Measurements from ENCODE around the gene MYO19. TPM values are rescaled to one million over a fixed set of nuclear protein-coding genes. Genes with fewer than 3 reads are reported as not detected.
"Not testable (repeated sequence)": the region's sequence is repeated elsewhere in the genome, so short reads cannot be mapped to it uniquely, and the experiment has no call there.

Gene MYO19
- total RNA-seq, 4 donors from 2014 or later, result 134 to 366 (median 154) TPM

- Histone ChIP-seq H3K27me3 (no peaks in the 10 kb centered on the region), H3K36me3 (peaks cover 87% of the 10 kb centered on the region), H3K4me1 (no peaks in the 10 kb centered on the region), H3K27ac (no peak overlapping the region), H3K4me3 (no peak overlapping the region), H3K9me3 (no peaks in the 10 kb centered on the region)
- WGBS, result 99% methylated on average over 6 of the region's 9 CpGs
- peak in 1 of 2 donors; percentile 33 for DNase-seq (ENCODE audit: low spot score in 2 of 2)
- no peak for TF ChIP-seq EP300 (IDR thresholded peaks at IDR 0.05)
- TF ChIP-seq POLR2AphosphoS5 (IDR thresholded peaks at IDR 0.05), result no peak
- no peak for TF ChIP-seq CTCF (IDR thresholded peaks at IDR 0.05)
- TF ChIP-seq POLR2A (IDR thresholded peaks at IDR 0.05), result no peak
Observed at GRCh38 chr17:36509272-36509985, 25.2 kb downstream of the MYO19 start.

GRCh38 chr17:36508439-36508838 lies 26.2 kb downstream of the MYO19 start:
- H3K4me3 ChIP-seq, H3K27ac ChIP-seq, H3K27me3 ChIP-seq, H3K9me3 ChIP-seq, H3K4me1 ChIP-seq: not testable (repeated sequence)
- DNase-seq (ENCODE audit: low spot score in 2 of 2), result peak in 1 of 2 donors; percentile 2
- peaks cover 88% of the 10 kb centered on the region for H3K36me3 ChIP-seq
- 100% methylated on average over 2 of the region's 2 CpGs for WGBS

- H3K36me3 ChIP-seq, result peaks cover 87% of the 10 kb centered on the region
- no peaks in the 10 kb centered on the region for H3K9me3 ChIP-seq
- TF ChIP-seq EP300 (IDR thresholded peaks at IDR 0.05) (no peak), POLR2A (IDR thresholded peaks at IDR 0.05) (no peak), POLR2AphosphoS5 (IDR thresholded peaks at IDR 0.05) (no peak), CTCF (IDR thresholded peaks at IDR 0.05) (no peak)
- H3K27ac ChIP-seq, result no peak overlapping the region
- H3K27me3 ChIP-seq, result no peaks in the 10 kb centered on the region
- no peak overlapping the region for H3K4me3 ChIP-seq
- WGBS, result 93% methylated on average over 6 of the region's 6 CpGs
- H3K4me1 ChIP-seq, result no peaks in the 10 kb centered on the region
- peak in 1 of 2 donors; percentile 3 for DNase-seq (ENCODE audit: low spot score in 2 of 2)
Observed at GRCh38 chr17:36507266-36507665, 27.4 kb downstream of the MYO19 start.

- Histone ChIP-seq H3K27ac (no peak overlapping the region), H3K4me3 (no peak overlapping the region), H3K4me1 (no peaks in the 10 kb centered on the region), H3K9me3 (no peaks in the 10 kb centered on the region), H3K36me3 (peaks cover 90% of the 10 kb centered on the region), H3K27me3 (no peaks in the 10 kb centered on the region)
- peak in 1 of 2 donors; percentile 55 for DNase-seq (ENCODE audit: low spot score in 2 of 2)
- TF ChIP-seq CTCF (IDR thresholded peaks at IDR 0.05) (no peak), POLR2AphosphoS5 (IDR thresholded peaks at IDR 0.05) (no peak), EP300 (IDR thresholded peaks at IDR 0.05) (no peak), POLR2A (IDR thresholded peaks at IDR 0.05) (no peak)
- WGBS, result 94% methylated on average over 9 of the region's 11 CpGs
Observed at GRCh38 chr17:36506831-36507230, 27.8 kb downstream of the MYO19 start.

GRCh38 chr17:36506249-36506826 lies 28.3 kb downstream of the MYO19 start:
- Histone ChIP-seq H3K9me3 (no peaks in the 10 kb centered on the region), H3K27me3 (no peaks in the 10 kb centered on the region), H3K4me3 (no peak overlapping the region), H3K27ac (no peak overlapping the region), H3K4me1 (no peaks in the 10 kb centered on the region), H3K36me3 (peaks cover 87% of the 10 kb centered on the region)
- TF ChIP-seq CTCF (IDR thresholded peaks at IDR 0.05) (no peak), POLR2AphosphoS5 (IDR thresholded peaks at IDR 0.05) (no peak), EP300 (IDR thresholded peaks at IDR 0.05) (no peak), POLR2A (IDR thresholded peaks at IDR 0.05) (no peak)
- WGBS, result 67% methylated on average over 4 of the region's 6 CpGs
- DNase-seq (ENCODE audit: low spot score in 2 of 2), result peak in 1 of 2 donors; percentile 32

Measured in suprapubic skin (tissue), 4 donors.